Measurements from ENCODE around the gene PASD1. TPM values are rescaled to one million over a fixed set of nuclear protein-coding genes. Genes with fewer than 3 reads are reported as not detected.

PASD1 gene
- total RNA-seq, 5 donors from 2014 or later (not counting 1 experiment from before 2014, with no cell fraction given), result not detected

DNA sequence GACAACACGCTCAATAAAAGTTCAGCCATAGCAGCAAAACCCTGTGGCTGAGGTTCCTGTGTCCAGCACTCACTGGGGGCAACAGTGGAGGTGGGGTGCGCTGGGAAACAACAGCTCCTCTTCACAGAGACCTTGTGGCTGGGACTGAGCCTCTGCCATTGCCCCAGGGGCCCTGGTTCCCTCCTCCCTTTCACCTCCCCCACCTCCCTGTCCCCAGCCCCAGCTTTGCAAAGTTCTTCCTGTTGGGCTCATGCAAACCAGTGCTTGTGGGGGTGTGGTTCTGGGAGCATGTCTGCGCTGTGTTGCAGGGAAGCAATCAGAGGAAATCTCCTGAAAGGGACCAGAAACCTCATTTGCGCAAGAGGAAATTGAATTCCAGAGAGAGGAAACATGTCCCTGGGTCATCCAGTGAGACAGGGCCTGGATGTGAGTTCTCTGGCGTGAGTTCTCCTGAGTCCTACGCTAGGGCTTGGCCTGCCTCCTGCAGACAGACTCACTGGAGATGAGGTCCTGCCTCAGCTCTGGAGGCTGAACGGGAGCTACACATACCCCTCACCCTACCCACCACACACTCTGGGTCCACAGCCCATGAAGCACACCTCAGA, 159.8 kb downstream of the PASD1 start:
- ChIA-PET CTCF (no interaction called here), POLR2A (no interaction called here)
- no peak overlapping the region for H3K4me3 Mint-ChIP-seq
- WGBS (ENCODE audit: insufficient coverage), result no CpG with 5 or more reads among the region's 7 CpGs
- Histone ChIP-seq H3K4me3 (ENCODE audit: control insufficient read depth in 1 of 2, extremely low read depth in 1 of 2, low read length in 1 of 2) (no peak overlapping the region), H3K4me1 (ENCODE audit: control insufficient read depth in 1 of 2, extremely low read depth in 1 of 2, insufficient read depth in 2 of 2, low read length in 2 of 2) (no peaks in the 10 kb centered on the region), H3K27me3 (replicated peaks in 1 of 2; ENCODE audit: control insufficient read depth in 2 of 2, extremely low read depth in 1 of 2, insufficient read depth in 2 of 2, low read length in 1 of 2) (no peaks in the 10 kb centered on the region), H3K27ac (ENCODE audit: low read length) (no peak overlapping the region), H3K9me3 (no peaks in the 10 kb centered on the region), H3K36me3 (ENCODE audit: control insufficient read depth in 2 of 2, extremely low read depth in 1 of 2, insufficient read depth in 1 of 2, low read length in 1 of 2) (no peaks in the 10 kb centered on the region)
- no peak overlapping the region for H3K27ac Mint-ChIP-seq
- peaks cover 0 to 12% of the 10 kb centered on the region in 2 donors for H3K27me3 Mint-ChIP-seq
- ATAC-seq (replicated peaks in 1 of 4) (no peak), DNase-seq (no peak)
- H3K36me3 Mint-ChIP-seq, result no peaks in the 10 kb centered on the region
- H3K9me3 Mint-ChIP-seq, result no peaks in the 10 kb centered on the region
- H3K4me1 Mint-ChIP-seq, result no peaks in the 10 kb centered on the region

- no peaks in the 10 kb centered on the region for H3K4me1 ChIP-seq (ENCODE audit: control insufficient read depth in 1 of 2, extremely low read depth in 1 of 2, insufficient read depth in 2 of 2, low read length in 2 of 2)
- Mint-ChIP-seq H3K4me3 (no peak overlapping the region), H3K9me3 (no peaks in the 10 kb centered on the region), H3K27me3 (peaks cover 0 to 18% of the 10 kb centered on the region in 2 donors), H3K36me3 (no peaks in the 10 kb centered on the region), H3K4me1 (no peaks in the 10 kb centered on the region), H3K27ac (no peak overlapping the region)
- 100% methylated on average over 2 of the region's 7 CpGs for WGBS (ENCODE audit: insufficient coverage)
- DNase-seq (no peak), ATAC-seq (replicated peaks in 1 of 4) (no peak)
- no peak overlapping the region for H3K27ac ChIP-seq (ENCODE audit: low read length)
- no peaks in the 10 kb centered on the region for H3K36me3 ChIP-seq (ENCODE audit: control insufficient read depth in 2 of 2, extremely low read depth in 1 of 2, insufficient read depth in 1 of 2, low read length in 1 of 2)
- CTCF ChIA-PET, result no interaction called here
- no peak overlapping the region for H3K4me3 ChIP-seq (ENCODE audit: control insufficient read depth in 1 of 2, extremely low read depth in 1 of 2, low read length in 1 of 2)
- H3K27me3 ChIP-seq (replicated peaks in 1 of 2; ENCODE audit: control insufficient read depth in 2 of 2, extremely low read depth in 1 of 2, insufficient read depth in 2 of 2, low read length in 1 of 2), result peaks cover 0 to 6% of the 10 kb centered on the region in 2 experiments
- H3K9me3 ChIP-seq, result no peaks in the 10 kb centered on the region
- POLR2A ChIA-PET, result no interaction called here
Observed at GRCh38 chrX:151724563-151725337, 161.3 kb downstream of the PASD1 start.

DNA sequence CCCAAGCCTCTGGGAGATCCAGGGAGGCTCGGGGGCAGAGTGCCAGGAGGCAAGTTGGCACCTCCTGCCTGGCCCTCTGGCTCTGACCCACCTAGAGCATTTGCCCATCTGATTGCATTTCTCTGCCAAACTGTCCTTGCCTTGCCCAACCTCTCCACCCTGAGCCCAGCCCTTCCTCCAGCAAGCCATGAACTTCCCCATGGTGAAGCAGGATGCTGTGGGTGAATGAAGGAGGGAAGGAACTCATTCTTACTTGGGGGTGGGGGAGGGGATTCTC, 161.8 kb downstream of the PASD1 start:
- Histone ChIP-seq H3K4me1 (ENCODE audit: control insufficient read depth in 1 of 2, extremely low read depth in 1 of 2, insufficient read depth in 2 of 2, low read length in 2 of 2) (no peaks in the 10 kb centered on the region), H3K9me3 (no peaks in the 10 kb centered on the region), H3K27me3 (replicated peaks in 1 of 2; ENCODE audit: control insufficient read depth in 2 of 2, extremely low read depth in 1 of 2, insufficient read depth in 2 of 2, low read length in 1 of 2) (peaks cover 0 to 6% of the 10 kb centered on the region in 2 experiments), H3K36me3 (ENCODE audit: control insufficient read depth in 2 of 2, extremely low read depth in 1 of 2, insufficient read depth in 1 of 2, low read length in 1 of 2) (no peaks in the 10 kb centered on the region), H3K27ac (ENCODE audit: low read length) (no peak overlapping the region), H3K4me3 (ENCODE audit: control insufficient read depth in 1 of 2, extremely low read depth in 1 of 2, low read length in 1 of 2) (no peak overlapping the region)
- no CpG with 5 or more reads among the region's 1 CpG for WGBS (ENCODE audit: insufficient coverage)
- DNase-seq (no peak), ATAC-seq (replicated peaks in 1 of 4) (no peak)
- Mint-ChIP-seq H3K4me3 (no peak overlapping the region), H3K36me3 (no peaks in the 10 kb centered on the region), H3K27me3 (peaks cover 0 to 19% of the 10 kb centered on the region in 2 donors), H3K9me3 (no peaks in the 10 kb centered on the region), H3K27ac (no peak overlapping the region), H3K4me1 (no peaks in the 10 kb centered on the region)
- ChIA-PET POLR2A (no interaction called here), CTCF (no interaction called here)

Other genes starting within 250 kb of the PASD1 start
- gene VMA21, start 166.5 kb upstream of the PASD1 start, total RNA-seq, result 10 to 100 TPM; 22.8 to 28.2 (median 24.3) TPM
- not detected for gene PRRG3, start 131.8 kb downstream of the PASD1 start, total RNA-seq
- gene FATE1, start 152.4 kb downstream of the PASD1 start, total RNA-seq, result not detected
- gene CNGA2, start 171.1 kb downstream of the PASD1 start, total RNA-seq, result not detected

All from T-cell (primary cell).